ENCODE measurements around the gene HRAS.
A peak's percentile ranks its signal among the peaks of the same experiment; 100 is the strongest.

Gene HRAS

DNA sequence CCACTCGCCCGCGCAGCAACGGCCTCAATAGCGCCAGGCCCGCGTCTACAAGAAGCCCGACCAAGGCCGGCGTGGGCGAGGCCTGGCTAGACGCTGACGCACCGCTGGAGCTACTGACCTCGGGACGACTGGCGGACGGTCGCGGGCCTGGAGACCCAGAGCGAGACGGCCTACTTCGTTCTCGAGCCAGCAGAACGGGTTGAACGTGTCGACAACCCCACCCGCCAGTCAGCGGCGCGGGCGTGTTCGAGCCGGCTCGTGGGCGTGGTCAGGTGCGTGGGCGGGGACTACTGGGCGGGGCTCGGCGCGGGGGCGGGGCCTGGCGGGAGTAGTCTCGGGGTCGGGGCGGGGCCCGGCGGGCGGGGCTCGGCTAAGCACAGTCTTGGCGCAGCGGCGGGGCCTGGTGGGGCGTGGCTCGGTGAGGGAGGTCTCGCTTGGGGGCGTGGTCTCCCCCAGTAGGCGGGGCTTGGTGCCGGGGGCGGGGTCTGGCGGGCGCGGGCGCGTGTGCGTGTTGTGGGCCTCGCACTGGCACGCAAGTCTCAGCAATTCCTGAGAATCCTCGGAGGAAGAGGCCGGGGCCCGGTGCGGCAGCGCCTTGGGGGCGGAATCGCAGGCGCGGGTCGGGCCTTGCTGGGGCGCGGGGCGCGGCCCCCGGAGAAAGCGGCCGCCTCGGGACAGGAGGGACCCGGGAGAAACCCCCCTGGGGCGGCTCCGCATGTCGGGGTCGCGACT, 28.2 kb downstream of the HRAS start, which contains the start of gene RNH1:
TSS of gene RNH1 (minus strand) at position 248 of the 732 bp plus-strand sequence. CDS start 5,080 bp downstream, outside the sequence.
- peak; percentile 59 for DNase-seq

- peak; percentile 79 for DNase-seq
Measured at GRCh38 chr11:506238-506994, 29.0 kb downstream of the HRAS start.

GRCh38 chr11:504994-505344, 30.4 kb downstream of the HRAS start:
- DNase-seq, result no peak

DNA sequence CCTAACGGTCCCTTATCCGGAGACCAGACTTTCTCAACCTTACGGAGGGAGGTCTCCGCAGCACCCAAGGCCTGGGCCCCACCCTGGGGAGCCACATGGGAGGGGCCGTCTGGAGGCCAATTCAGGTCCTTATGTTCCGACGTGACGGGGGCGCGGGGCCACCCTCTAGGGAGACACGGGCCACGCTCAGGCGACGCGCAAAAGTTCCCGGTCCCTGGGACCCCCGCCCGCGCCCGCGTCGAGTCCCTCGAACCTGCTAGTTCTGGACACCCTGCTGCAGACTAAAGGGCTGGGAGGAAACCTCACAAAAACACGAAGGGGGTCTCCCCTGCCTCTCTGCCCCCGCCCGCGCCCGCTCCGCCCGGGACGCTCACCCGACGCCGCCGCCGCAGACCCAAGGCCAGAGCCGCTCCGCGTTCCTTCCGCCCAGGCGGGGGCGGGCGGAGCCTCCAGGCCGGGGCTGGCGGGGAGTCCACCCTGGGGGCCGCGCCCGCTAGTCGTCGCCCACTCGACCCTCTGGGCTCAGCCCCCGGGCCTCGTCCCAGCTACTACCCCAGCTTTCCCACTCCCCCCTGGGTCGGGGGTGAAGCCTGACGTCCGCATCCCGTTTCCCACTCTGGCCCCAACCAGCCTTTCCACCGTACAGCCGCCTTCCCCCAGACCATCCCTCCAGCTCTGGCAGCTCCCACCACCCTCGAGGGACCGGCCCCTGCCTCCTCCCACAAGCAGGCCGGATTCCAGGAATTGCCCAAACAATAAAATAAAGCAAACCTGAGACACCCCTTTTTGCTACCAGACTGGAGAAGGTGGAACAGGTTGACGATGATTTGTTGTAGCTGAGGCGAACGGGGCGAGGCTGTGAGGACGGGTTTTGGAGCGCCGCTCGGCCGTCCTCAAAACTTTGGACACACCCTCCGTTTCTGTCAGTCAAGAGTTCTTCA, 31.1 kb downstream of the HRAS start:
- DNase-seq, result no peak

DNA sequence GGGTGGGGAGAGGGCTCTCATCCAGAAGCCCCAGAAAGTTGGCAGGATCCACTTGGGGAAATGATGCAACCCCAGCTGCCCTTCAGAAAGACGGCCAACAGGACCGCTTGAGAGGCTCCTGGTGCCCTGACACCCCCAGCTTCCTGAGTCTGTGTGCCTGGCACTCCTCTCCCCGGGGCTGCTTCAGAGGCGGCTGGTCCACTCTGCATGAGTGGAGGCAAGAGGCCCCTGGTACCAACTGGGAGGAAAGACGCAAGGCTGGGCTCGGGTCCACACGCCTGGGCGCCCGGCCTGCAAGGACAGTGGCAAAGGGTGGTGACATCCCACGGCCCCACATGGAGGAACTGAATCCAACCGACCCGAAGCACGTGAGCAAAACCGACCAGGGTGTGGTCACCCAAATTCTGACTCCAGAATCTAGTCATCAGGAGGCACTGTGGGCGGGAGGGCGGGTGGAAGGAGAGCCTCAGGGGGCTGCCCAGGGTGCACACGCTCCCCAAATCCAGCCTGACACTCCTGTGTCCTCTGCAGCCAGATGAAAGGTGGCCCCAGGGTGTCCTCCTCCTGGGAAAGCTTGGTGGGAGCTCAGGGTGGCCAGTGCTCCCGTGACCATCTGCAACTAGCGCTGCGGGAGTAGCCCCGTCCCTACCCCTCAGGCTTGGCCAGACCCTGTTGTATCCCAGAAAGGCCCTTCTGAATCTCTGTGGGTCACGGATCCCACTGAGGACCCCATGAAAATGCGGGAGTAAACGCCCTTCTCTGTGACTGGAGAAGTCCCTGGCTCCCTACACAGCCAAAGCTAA, 32.0 kb downstream of the HRAS start:
- no peak for DNase-seq

GRCh38 chr11:502288-503178, 32.8 kb downstream of the HRAS start:
- DNase-seq, result no peak

DNA sequence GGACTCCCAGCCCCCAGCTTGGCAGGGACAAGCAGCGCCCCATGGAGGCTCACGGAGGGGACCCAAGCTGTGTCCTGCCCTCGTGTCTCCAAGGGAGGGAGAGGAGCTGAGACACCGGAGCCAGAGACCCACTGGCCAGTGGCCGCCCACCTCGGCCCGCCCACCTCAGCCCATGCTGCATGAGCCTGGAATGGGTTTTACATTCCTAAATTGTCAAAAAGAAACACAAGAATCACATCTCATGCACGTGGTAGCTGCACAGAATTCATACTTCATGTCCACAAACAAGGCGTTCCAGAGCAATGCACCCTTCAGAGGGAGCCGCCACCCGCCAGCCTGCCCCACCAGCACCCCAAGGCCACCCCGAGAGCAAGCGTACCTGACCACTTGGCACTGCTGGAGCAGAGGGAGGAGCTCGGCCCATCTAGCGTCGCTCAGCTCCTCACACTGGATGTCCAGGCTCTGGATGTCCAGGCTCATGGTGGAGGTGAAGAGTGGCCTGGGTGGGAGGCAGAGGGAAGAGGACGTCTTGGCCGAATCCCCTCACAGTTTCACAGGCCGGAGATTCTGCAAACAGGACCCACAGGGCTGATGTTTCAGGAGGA, 33.6 kb downstream of the HRAS start:
- no peak for DNase-seq

DNA sequence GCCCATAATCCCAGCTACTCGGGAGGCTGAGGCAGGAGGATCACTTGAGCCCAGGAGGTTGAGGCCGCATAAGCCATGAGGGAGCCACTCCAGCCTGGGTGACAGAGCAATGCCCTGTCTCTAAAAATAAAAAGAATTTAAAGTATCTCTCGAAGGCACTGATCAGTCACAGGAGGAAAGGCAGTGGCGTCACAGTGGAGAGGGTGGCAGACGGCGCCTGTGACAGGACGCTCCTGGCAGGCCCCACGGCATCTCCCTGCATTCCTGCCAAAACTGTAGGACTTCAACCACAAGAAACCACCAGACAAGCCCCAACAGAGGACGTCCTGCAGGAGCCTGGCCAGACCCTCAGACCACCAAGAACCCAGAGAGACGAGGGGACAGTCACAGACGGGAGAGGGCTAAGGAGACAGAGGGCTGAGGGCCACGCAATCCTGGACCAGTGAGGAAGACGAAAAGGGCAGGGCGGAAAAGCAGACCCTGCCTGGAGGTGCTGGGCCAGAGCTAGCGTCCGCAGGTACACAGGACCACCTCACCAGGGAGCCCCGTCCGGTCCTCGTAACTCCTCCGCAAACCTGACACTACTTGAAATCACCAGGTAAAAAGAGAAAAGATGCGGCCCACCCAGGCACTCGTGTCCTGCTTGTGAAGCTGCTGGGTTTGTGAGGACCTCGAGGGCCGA, 34.2 kb downstream of the HRAS start:
- DNase-seq, result no peak

DNA sequence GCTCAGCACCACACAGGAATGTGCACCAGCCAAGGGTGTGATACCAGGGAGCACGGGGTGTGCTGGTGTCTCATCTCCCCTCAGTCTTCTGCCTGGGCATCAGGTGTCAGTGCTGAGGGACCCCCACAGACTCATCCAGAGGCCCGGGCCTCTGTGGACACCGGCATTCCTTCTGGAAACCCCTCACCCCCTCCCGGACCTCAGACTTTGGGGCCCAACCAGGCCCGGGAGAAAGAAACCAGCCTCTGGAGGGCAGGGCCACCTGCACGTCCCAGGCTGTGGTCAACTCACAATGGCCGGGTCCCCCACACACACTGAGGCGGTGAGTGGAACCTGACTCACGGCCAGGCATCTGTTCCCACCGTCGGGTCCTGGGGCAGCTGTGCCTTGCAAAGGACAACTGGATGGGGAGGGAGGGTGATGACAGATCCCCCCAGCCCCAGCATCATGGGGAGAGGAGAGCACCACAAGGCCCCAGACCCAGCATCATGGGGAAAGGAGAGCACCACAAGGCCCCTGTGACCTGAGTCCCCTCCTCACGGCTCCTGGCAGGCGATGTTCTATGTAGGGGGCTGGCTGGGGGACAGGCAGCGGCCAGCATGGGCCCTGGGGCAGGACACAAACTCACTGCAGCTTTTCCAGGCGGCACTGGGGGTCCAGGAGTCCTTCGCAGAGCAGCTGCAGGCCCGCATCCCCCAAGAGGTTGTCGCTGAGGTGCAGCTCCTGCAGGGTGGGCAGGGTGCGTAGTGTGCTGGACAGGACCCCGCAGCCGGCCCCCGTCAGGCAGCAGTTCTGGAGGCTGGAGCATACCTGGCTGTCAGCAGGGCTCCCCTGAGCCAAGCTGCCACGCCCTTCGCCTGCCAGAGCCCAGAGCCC, 35.9 kb downstream of the HRAS start:
- DNase-seq, result no peak

DNA sequence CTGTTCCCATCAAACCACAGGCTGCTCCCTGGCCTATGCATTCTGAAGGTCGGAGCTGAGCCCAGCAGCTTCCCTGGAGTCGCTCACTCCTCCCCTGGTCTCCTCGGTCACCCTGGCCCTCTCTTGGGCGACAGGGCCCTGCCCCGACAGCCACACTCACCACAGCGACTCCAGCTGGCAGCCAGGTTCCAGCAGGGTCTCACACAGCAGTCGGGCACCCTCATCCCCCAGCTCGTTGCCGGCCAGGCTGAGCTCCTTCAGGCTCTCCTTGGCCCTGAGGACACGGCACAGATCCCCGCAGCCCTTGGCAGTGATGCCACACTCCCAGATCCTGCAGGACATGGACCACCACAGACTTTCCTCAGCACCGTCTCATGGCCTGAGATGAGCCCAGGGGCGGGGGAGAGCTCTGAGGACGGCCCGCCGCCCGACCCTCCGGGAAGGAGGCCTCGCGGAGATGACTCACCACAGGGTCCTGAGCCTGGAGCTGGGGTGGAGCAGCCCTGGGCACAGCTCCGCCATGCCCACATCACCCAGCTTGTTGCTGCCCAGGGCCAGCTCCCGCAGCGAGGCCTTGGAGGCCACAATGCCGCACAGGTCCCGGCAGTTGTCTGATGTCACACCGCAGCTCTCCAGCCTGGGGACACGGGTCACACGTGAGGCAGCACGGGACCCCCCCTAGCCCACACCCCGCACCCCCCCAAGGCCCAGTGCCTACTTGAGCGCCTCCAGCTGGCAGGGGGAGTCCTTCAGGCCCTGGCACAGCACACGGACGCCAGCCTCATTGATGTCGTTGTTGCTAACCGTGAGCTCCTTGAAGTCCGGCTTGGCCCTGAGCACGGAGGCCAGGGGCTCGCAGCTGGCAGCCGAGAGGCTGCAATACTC, 36.8 kb downstream of the HRAS start:
- no peak for DNase-seq

GRCh38 chr11:497565-498296, 37.6 kb downstream of the HRAS start:
- DNase-seq, result no peak

GRCh38 chr11:496834-497564, 38.4 kb downstream of the HRAS start:
- no peak for DNase-seq

DNA sequence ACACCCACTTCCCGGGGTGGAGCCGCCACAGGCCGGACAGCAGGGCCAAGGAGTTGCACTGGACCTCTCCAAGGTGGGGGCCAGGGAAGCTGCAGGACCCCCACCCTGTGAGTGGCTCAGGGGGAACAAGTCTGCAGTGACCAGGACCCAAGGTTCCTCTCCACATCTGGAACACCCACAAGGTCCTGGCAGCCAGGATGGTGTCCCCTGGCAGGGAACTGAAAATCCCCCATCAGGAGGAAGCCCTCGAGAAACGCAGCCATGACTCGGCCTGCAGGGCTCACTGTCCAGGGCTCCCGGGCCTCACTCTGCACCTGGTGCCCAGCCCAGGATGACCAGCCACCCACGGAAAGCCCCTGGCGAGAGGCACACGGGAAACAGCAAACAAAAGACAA, 39.8 kb downstream of the HRAS start:
- no peak for DNase-seq

DNA sequence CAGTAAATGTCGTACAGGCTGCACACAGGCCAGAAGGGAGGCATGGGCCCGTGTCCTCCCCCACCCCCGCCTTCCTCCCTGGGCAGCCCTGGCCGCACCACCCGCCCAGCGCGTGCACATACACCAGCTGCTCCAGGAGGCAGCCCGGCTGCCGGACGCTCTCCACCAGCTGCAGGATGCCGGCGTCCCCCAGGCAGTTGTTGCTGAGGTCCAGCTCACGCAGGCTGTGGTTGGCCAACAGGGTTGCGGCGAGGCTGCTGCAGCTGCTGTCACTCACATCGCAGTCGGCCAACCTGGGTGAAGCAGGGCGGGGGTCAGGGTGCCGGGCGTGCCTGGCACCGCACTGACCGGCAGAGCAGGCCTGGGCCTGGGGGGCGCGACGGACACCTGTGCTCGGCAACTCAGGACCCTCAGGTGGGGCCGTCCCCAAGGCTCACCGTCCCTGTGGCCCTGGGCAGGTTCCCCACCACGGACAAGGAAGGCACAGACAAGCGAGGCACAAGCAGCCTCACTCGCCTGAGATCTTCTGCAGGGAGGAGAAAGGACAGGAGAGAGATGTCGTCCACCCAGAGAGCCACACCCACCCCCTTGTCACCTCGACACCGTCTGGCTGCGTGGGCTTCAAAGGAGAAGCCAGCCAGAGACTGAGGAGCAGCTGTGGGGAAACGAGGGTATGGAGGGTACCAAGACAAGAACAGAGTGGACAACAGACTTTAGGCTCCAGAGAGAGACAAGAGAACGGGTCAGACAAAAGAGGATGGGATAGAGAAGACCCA, 40.4 kb downstream of the HRAS start:
- DNase-seq, result no peak

DNA sequence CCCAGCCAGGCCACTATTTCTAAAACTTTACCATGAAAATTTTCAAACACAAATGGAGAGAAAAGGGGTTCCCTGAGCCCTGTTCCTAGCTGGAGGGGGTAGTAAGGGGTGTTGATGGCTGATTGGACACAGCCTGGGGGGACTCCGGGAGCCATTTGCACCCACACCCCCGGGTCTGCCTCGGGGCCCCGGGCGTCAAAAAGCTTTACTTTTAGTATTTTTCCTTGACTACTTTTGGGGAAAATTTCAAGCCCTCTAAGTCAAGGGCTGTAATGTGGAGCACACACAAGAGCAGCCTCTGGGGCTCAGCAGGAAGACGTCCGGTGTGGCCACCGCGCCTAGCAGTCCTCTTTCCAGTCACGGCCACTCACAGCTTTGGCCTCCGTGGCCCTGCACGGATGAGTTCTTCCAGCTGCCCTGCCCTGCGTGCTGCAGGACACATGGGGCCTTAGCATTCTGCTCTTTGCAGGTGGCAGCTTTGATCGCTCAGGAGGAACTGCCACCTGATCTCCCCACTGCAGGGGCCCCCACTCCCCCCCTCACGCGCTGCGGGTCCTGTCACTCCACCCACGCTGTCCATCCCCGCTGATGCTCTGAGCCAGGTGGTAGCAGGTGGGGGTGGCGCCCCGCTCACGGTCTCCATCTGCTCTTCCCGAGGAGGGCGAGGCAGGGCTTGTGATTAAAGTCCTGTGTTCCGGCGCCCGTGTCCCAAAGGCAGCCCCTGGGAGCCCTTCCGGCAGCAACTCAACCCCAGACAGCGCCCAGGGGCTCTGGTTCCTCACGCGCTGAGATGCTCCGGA, 42.7 kb downstream of the HRAS start:
- no peak for DNase-seq

Data from DMS 273 treated with DMSO at 0.1 percent for 48 hours (cell line).